ENCODE results near the gene CRYBA2. TPM values are rescaled to one million over a fixed set of nuclear protein-coding genes. Genes with fewer than 3 reads are reported as not detected.

Gene CRYBA2
- total RNA-seq, 1 donor, result 1.3 TPM

DNA sequence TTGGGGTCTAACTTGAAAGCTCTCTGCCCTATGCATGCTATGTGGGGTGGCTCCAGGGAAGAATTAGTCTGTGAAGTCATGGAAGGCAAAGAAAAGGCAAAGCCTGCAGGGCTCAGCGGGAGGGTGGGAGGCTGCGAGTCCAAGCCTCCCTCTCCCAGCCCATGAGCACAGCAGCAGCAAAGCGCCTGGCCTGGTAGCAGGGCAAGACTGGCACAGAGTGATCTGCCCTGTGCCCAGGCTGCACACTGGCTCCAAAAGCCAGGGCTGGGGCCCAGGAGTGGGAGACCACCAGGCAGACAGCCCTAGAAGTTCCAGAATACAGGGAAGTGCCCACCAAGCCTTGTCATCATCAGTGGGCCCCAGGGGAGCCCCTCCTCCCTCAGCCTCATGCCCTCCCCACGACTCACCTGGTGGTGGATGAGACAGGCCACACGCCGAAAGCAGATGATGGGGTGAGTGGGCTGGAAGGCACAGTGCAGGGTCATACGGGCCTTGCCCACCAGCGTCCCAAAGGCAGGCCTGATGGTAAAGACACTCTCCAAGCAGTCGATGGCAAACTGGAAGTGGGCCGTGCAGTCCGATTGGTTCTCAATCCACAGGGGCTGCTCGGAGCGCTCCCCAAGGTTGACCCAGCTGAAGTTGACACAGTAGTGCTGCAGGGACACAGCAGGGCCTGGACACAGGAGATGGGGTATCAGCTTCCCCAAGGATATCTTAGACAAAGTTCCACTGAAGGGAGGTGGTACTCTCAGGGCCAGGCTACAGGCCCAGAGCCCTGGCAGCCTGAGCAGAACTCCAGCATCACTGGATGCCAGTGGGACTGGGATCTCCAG is 36.0 kb upstream of the CRYBA2 start:
- TF ChIP-seq, protein P1, sequence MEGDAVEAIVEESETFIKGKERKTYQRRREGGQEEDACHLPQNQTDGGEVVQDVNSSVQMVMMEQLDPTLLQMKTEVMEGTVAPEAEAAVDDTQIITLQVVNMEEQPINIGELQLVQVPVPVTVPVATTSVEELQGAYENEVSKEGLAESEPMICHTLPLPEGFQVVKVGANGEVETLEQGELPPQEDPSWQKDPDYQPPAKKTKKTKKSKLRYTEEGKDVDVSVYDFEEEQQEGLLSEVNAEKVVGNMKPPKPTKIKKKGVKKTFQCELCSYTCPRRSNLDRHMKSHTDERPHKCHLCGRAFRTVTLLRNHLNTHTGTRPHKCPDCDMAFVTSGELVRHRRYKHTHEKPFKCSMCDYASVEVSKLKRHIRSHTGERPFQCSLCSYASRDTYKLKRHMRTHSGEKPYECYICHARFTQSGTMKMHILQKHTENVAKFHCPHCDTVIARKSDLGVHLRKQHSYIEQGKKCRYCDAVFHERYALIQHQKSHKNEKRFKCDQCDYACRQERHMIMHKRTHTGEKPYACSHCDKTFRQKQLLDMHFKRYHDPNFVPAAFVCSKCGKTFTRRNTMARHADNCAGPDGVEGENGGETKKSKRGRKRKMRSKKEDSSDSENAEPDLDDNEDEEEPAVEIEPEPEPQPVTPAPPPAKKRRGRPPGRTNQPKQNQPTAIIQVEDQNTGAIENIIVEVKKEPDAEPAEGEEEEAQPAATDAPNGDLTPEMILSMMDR (IDR thresholded peaks at IDR 0.05; ENCODE audit: insufficient read depth, low read depth, low read length), result no peak
- DNase-seq (ENCODE audit: low read depth), result no peak
- no peak overlapping the region for H3K4me3 ChIP-seq (ENCODE audit: low read depth, low read length)

- no peak overlapping the region for H3K4me3 ChIP-seq (ENCODE audit: low read depth, low read length)
- TF ChIP-seq, protein P1 (IDR thresholded peaks at IDR 0.05; ENCODE audit: insufficient read depth, low read depth, low read length), result no peak
- no peak for DNase-seq (ENCODE audit: low read depth)
These were observed 34.9 kb upstream of the CRYBA2 start for GRCh38 chr2:219028141-219028540.

GRCh38 chr2:219027511-219028055 is 34.4 kb upstream of the CRYBA2 start:
- no peak overlapping the region for H3K4me3 ChIP-seq (ENCODE audit: low read depth, low read length)
- no peak for DNase-seq (ENCODE audit: low read depth)
- TF ChIP-seq, protein P1 (IDR thresholded peaks at IDR 0.05; ENCODE audit: insufficient read depth, low read depth, low read length), result no peak

GRCh38 chr2:219026946-219027345 is 33.7 kb upstream of the CRYBA2 start:
- DNase-seq (ENCODE audit: low read depth), result no peak
- TF ChIP-seq, protein P1 (IDR thresholded peaks at IDR 0.05; ENCODE audit: insufficient read depth, low read depth, low read length), result no peak
- H3K4me3 ChIP-seq (ENCODE audit: low read depth, low read length), result no peak overlapping the region

DNA sequence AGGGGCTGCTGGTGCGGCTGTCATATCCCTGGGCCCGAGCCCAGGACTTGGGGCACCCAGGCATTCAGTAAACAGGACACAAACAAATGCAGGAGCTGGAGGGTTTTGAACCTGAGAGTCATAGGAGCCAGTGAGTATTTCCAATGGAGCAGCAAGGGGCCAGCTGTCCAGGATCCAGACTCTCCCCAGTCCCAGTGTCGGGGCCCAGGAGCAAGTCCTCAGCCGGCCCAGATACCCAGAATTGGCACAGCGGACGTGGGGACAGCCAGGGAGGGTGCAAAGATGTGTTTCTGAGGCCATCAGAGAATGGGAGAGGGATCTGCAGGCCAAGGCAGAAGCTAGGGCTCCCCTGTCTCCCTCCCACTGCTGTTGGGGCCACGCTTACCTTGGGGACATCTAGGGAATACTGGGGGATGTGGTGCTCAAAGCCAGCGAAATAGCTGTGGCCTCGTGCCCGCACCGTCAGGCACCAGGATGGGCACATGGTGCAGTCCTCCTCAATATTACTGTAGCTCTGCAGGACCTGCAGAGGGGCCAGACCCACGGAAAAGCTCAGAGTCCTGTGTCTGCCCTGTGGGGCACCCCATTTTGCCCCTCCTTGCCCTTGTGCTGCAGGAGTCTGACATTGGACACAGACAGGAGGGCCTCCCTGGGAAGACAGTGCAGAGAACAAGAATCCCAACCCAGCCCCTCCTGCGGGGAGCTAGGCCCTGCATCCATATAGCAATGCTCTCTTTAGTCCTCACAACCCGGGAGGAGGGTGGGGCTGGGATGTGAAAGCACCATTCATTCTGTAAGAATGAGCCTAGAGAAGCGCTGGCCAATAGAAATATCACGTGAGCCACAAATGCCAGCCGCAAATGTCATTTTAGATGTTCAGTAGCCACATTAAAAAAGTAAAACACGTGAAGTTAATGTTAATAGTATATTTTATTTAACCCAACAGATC is 32.7 kb upstream of the CRYBA2 start:
- TF ChIP-seq, protein P1 (IDR thresholded peaks at IDR 0.05; ENCODE audit: insufficient read depth, low read depth, low read length), result no peak
- no peak for DNase-seq (ENCODE audit: low read depth)
- no peak overlapping the region for H3K4me3 ChIP-seq (ENCODE audit: low read depth, low read length)

DNA sequence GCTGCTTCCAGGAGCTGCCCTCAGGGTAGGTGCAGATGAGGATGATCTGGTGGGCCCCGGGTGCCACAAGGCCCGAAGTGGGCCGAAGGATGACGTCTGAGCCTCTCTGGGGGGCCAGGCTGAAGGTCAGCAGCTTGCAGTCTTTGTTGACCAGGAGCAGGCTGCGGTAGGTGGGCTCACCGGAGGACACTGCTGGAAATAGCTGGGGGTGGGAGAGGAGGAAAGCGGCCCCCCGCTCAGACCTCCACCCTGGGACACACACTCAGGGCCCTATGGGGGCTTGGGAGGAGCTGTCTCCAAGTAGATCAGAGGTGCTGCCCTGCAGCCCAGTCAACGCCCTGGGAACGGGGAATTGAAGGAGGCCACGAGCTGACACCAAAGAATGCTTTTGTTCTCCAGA is 30.8 kb upstream of the CRYBA2 start:
- DNase-seq (ENCODE audit: low read depth), result no peak
- H3K4me3 ChIP-seq (ENCODE audit: low read depth, low read length), result no peak overlapping the region
- TF ChIP-seq, protein P1 (IDR thresholded peaks at IDR 0.05; ENCODE audit: insufficient read depth, low read depth, low read length), result no peak
